ENCODE measurements around the gene AVEN.

DNA sequence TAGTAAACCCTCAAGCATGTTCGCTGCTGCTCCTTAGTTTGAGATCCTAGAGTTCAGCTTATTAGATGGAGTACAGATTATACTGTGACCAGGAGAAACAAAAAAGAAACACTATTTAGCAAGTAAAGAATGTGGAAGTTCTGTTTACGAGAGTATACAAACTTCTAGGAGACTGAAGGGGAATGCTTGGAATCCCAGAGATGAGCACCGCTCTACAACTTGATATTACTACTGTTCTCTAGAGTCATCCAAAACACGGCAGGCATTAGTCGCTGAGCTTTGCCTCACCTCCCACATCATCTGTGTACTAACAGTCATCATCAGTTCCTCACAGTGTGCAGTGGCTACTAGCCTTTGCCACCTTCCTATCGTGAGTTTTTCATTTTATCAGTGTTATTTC, 192.1 kb downstream of the AVEN start:
- TF ChIP-seq, protein P1, sequence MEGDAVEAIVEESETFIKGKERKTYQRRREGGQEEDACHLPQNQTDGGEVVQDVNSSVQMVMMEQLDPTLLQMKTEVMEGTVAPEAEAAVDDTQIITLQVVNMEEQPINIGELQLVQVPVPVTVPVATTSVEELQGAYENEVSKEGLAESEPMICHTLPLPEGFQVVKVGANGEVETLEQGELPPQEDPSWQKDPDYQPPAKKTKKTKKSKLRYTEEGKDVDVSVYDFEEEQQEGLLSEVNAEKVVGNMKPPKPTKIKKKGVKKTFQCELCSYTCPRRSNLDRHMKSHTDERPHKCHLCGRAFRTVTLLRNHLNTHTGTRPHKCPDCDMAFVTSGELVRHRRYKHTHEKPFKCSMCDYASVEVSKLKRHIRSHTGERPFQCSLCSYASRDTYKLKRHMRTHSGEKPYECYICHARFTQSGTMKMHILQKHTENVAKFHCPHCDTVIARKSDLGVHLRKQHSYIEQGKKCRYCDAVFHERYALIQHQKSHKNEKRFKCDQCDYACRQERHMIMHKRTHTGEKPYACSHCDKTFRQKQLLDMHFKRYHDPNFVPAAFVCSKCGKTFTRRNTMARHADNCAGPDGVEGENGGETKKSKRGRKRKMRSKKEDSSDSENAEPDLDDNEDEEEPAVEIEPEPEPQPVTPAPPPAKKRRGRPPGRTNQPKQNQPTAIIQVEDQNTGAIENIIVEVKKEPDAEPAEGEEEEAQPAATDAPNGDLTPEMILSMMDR (IDR thresholded peaks at IDR 0.05): no peak
- no peak for TF ChIP-seq POLR2A (IDR thresholded peaks at IDR 0.05)
- no peak for TF ChIP-seq EP300 (IDR thresholded peaks at IDR 0.05)
- no peak for TF ChIP-seq POLR2AphosphoS5 (IDR thresholded peaks at IDR 0.05)
